Right hindlimb (tissue), 1 donor: ENCODE data around the gene PRDX3.

Source experiments
- DNase-seq: peaks from one replicate; pipeline ENCODE4 v3.0.0-alpha.2; 2018

PRDX3 gene

DNA sequence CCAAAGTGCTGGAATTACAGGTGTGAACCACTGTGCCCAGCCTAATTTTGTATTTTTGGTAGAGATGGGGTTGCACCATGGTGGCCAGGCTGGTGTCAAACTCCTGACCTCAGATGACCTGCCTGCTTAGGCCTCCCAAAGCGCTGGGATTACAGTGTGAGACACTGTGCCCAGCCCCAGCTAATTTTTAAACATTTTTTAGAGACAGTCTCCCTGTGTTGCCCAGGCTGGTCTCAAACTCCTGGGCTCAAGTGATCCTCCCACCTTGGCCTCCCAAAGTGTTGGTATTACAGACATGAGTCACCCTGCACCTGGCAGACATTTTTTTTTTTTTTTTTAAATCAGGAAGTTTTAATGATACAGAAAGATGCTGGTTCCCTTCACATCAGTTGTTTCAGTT is 59.2 kb downstream of the PRDX3 start:
- DNase-seq: no peak

DNA sequence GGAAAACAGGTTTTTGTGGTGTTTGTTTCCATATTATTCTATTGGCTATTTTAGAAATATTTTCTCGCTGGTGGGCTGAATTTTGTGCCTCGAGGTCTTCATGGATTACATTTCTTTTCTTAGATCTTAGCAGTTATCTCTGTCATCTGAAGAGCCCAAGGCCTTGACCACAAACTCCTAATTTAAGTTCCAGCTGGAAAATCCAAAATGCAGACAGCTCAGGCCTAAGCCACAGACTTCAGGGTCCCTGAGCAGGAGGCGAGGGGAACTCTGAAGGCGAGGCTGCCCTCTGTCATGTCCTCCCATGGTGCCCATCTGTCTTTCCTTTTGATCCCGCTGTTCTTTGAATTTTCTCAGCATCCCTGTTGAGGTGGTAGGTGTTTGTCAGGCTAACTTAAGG is 60.4 kb downstream of the PRDX3 start:
- DNase-seq: no peak
